ENCODE results near the gene ZBED1. TPM values are rescaled to one million over a fixed set of nuclear protein-coding genes. Genes with fewer than 3 reads are reported as not detected.

ZBED1 gene
- total RNA-seq, 4 donors from 2014 or later, result 24.1 to 46.5 (median 40.2) TPM

DNA sequence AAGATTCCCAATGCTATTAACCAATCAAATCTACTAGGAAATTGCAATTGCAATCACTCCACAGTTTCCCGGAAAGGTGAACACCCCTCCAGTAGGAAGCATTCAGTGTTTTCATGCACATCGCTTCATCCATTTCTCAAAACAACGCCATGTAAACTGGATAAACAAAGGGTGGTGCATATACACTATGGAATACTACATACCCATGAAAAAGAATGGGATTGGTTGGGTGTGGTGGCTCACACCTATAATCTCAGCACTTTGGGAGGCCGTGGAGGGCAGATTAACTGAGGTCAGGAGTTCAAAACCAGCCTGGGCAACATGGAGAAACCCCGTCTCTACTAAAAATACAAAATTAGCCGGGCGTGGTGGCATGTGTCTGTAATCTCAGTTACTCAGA lies 29.1 kb downstream of the ZBED1 start:
- no peak for TF ChIP-seq CTCF (IDR thresholded peaks at IDR 0.05; ENCODE audit: low read depth)

DNA sequence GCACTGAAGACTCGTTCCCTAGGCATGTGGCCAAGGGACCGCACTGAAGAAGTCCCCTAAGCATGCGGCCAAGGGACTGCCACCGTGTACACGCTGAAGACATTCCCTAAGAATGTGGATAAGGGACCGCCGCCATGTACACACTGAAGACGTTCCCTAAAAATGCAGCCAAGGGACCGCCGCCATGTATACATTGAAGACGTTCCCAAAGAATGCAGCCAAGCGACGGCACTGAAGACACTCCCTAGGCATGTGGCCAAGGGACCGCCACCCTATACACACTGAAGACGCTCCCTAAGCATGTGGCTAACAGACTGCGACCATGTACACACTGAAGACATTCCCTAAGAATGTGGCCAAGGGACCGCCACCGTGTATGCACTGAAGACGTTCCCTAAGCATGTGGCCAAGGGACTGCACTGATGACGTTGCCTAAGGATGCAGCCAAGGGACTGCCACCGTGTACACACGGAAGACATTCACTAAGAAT lies 31.5 kb downstream of the ZBED1 start:
- TF ChIP-seq CTCF (IDR thresholded peaks at IDR 0.05; ENCODE audit: low read depth), result no peak

DNA sequence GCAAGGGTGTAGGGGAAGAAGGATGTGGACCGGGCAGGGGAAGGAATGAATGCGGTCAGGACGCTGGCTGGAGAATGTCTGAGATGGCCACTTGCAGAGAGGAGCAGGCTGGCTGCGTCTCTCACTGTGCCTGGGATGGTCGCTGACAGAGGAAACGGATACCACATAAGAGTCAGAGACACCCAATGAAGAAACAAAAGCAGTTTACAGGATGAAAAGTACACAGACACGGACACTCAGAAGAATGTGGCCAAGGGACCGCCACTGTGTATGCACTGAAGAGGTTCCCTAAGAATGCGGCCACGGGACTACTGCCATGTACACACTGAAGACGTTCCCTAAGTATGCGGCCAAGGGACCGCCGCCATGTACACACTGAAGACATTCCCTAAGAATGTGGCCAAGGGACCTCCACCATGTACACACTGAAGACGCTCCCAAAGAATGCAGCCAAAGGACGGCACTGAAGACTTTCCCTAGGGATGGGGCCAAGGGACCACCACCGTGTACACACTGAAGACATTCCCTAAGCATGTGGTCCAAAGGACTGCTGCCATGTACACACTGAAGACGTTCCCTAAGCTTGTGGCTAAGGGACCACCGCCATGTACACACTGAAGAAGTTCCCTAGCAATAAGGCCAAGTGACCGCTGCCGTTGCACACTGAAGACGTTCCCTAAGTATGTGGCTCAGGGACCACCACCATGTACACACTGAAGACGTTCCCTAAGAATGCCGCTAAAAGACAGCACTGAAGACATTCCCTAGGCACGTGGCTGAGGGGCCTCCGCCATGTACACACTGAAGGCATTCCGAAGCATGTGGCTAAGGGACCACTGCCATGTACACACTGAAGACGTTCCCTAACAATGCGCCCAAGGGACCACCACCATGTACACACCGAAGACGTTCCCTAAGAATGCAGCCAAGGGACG lies 32.2 kb downstream of the ZBED1 start:
- no peak for TF ChIP-seq CTCF (IDR thresholded peaks at IDR 0.05; ENCODE audit: low read depth)

- TF ChIP-seq CTCF (IDR thresholded peaks at IDR 0.05; ENCODE audit: low read depth), result no peak
These were observed 33.7 kb downstream of the ZBED1 start for GRCh38 chrX:2466876-2467656.

DNA sequence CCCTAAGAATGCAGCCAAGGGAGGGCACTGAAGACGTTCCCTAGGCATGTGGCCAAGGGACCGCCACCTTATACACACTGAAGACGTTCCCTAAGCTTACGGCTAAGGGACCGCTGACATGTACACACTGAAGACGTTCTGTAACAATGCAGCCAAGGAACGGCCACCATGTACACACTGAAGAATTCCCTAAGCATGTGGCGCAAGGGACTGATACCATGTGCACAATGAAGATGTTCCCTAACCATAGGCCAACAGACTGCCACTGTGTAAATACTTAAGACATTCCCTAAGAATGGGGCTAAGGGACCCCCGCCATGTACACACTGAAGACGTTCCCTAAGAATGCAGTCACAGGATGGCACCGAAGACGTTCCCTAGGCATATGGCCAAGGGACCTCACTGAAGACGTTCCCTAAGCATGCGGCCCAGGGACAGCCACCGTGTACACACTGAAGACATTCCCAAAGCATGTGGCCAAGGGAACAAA lies 36.1 kb downstream of the ZBED1 start:
- TF ChIP-seq CTCF (IDR thresholded peaks at IDR 0.05; ENCODE audit: low read depth), result no peak

GRCh38 chrX:2463973-2464676 lies 36.7 kb downstream of the ZBED1 start:
- TF ChIP-seq CTCF (IDR thresholded peaks at IDR 0.05; ENCODE audit: low read depth), result no peak
